Astrocyte (in vitro differentiated cells and primary cell): Measurements from ENCODE around the gene XRN2.

Experiments
- CTCF ChIP-seq: IDR thresholded peaks from 2 replicates; pipeline ENCODE4 v1.5.1; 2011; ENCODE audit warnings: low read depth, mild to moderate bottlenecking, inconsistent platforms, low read length, moderate library complexity; ENCODE audit not compliant: insufficient read depth
- EZH2 ChIP-seq: IDR thresholded peaks from 2 replicates; pipeline ENCODE4 v1.6.1; 2012; ENCODE audit warnings: mild to moderate bottlenecking, low read length, inconsistent platforms; ENCODE audit not compliant: insufficient read depth

- TF ChIP-seq CTCF, result no peak
- no peak for TF ChIP-seq EZH2
Measured at GRCh38 chr20:21322083-21322710, 19.1 kb downstream of the XRN2 start.
